PC-3 (cell line): ENCODE data around the gene ICOSLG. TPM values are rescaled to one million over a fixed set of nuclear protein-coding genes. Genes with fewer than 3 reads are reported as not detected.
"Not testable (repeated sequence)": the region's sequence is repeated elsewhere in the genome, so short reads cannot be mapped to it uniquely, and the experiment has no call there.

Experiments
- ATAC-seq: fragments of 200-7000 bp; cut with Tn5 transposase; 2 replicates; pipeline ENCODE4 v1.9.1; 2020; ENCODE audit warnings: mild to moderate bottlenecking, moderate library complexity
- BruUV-seq: library from RNA; stranded (reverse); fragments of 400-500 nt; replicated peaks from 2 replicates; lab custom pipeline; 2021; lab: Mats Ljungman, UMichigan
- CTCF ChIA-PET: fragments of 300-600 bp; sonication (Branson Sonifier 250); formaldehyde crosslinking; loops from one replicate; lab custom pipeline; 2022; ENCODE audit warnings: antibody characterized with exemption; lab: Charles Lee
- POLR2A ChIA-PET: fragments of 300-600 bp; sonication (Branson Sonifier 250); formaldehyde crosslinking; loops from one replicate; lab custom pipeline; 2022; ENCODE audit warnings: antibody characterized with exemption; ENCODE audit not compliant: unreplicated experiment; lab: Charles Lee
- DNase-seq: peaks from one replicate; pipeline ENCODE4 v3.0.0-alpha.2; 2015
- H2AFZ ChIP-seq: fragments of 300-600 bp; sonication (generic); 2 replicates; pipeline ENCODE4 v1.6.0; 2016; ENCODE audit warnings: antibody characterized with exemption, low read length
- H3F3A ChIP-seq: fragments of 300-600 bp; sonication (generic); one replicate; pipeline ENCODE4 v1.6.0; 2017; ENCODE audit warnings: antibody characterized with exemption, low read length, control low read depth, mild to moderate bottlenecking; ENCODE audit not compliant: unreplicated experiment
- H3K27ac ChIP-seq: fragments of 300-600 bp; sonication (generic); 2 replicates; pipeline ENCODE4 v1.5.1; 2016; ENCODE audit warnings: mild to moderate bottlenecking, low read length
- H3K27me3 ChIP-seq: fragments of 300-600 bp; sonication (generic); 2 replicates; pipeline ENCODE4 v1.6.1; 2016; ENCODE audit warnings: low read length, mixed read lengths
- H3K36me3 ChIP-seq: fragments of 300-600 bp; sonication (generic); 2 replicates; pipeline ENCODE4 v1.6.1; 2016; ENCODE audit warnings: low read depth, mixed run types, low read length, mixed read lengths
- H3K4me1 ChIP-seq: fragments of 300-600 bp; sonication (generic); 2 replicates; pipeline ENCODE4 v1.5.1; 2016; ENCODE audit warnings: low read length; ENCODE audit not compliant: insufficient read depth
- H3K4me2 ChIP-seq: fragments of 300-600 bp; sonication (generic); 2 replicates; pipeline ENCODE4 v1.6.0; 2016; ENCODE audit warnings: low read length
- H3K4me3 ChIP-seq: fragments of 300-600 bp; sonication (generic); 2 replicates; pipeline ENCODE4 v1.5.1; 2016; ENCODE audit warnings: mild to moderate bottlenecking, low read length, mixed read lengths
- H3K79me2 ChIP-seq: fragments of 300-600 bp; sonication (generic); 2 replicates; pipeline ENCODE4 v1.6.1; 2017; ENCODE audit warnings: low read length, mixed read lengths
- H3K9ac ChIP-seq: fragments of 300-600 bp; sonication (generic); 2 replicates; pipeline ENCODE4 v1.6.0; 2016; ENCODE audit warnings: mild to moderate bottlenecking, low read length
- H3K9me2 ChIP-seq: fragments of 300-600 bp; sonication (generic); replicated peaks from 2 replicates; pipeline ENCODE4 v1.6.1; 2016; ENCODE audit warnings: mixed run types, low read length, mixed read lengths
- H3K9me3 ChIP-seq: fragments of 300-600 bp; sonication (generic); 2 replicates; pipeline ENCODE4 v1.6.1; 2016; ENCODE audit warnings: low read length, mixed read lengths
- H4K20me1 ChIP-seq: fragments of 300-600 bp; sonication (generic); 2 replicates; pipeline ENCODE4 v1.6.1; 2016; ENCODE audit warnings: low read length, mixed read lengths
- intact Hi-C: fragments of 100-400 bp; cut with micrococcal nuclease; formaldehyde crosslinking; loops from 2 replicates; pipeline ENCODE4 v1.9.0; 2023
- total RNA-seq: library from RNA; depleted of rRNA; stranded (reverse); fragments of >200 nt; gene quantifications from 2 replicates; pipeline ENCODE4 v1.2.3, GENCODE V29; 2014

Gene ICOSLG
- total RNA-seq, 1 experiment from 2014 or later = 11.6 TPM

DNA sequence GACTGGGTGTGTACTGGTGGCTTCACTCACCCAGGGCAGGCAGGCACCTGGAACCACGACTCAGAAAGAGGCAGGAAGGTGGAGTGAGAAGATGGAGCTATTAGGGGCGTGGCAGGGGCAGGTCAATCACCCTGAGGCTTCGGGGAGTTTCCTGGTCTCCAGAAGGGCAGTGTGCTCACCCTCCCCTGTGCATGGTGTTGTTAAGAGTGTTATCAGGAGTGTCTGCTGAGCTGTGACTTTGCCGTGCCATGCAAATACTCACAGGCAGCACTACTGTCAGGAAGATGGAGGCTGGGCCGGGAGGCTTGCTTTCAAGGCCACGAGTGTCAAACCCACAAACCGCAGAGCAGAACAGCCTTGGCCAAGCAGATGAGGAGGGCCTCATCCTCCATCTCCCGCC lies 22.3 kb downstream of the ICOSLG start:
- H3K36me3 ChIP-seq, POLR2A ChIA-PET, H3K9me3 ChIP-seq, H3K4me1 ChIP-seq, H3K9ac ChIP-seq, intact Hi-C loops, BruUV-seq, H2AFZ ChIP-seq, H3K4me3 ChIP-seq, H3K4me2 ChIP-seq, H3K27me3 ChIP-seq, H3K79me2 ChIP-seq, H3K9me2 ChIP-seq, H4K20me1 ChIP-seq, H3K27ac ChIP-seq, CTCF ChIA-PET, DNase-seq, H3F3A ChIP-seq: not testable (repeated sequence)
- peak; percentile 49 for ATAC-seq

DNA sequence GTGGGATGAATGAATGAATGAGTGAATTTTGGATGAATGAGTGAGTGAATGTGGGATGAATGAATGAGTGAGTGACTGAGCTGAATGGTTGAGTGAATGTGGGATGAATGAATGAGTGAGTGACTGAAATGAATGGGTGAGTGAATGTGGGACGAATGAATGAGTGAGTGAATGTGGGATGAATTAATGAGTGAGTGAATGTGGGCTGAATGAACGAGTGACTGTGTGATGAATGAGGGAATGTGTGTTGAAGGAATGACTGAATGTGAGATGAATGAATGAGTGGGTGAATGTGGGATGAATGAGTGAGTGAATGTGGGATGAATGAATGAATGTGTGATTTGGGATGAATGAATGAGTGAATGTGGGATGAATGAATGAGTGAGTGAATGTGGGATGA lies 28.8 kb downstream of the ICOSLG start:
- H3K9me2 ChIP-seq, H3K27me3 ChIP-seq, intact Hi-C loops, H3K4me3 ChIP-seq, H3K27ac ChIP-seq, H3K9me3 ChIP-seq, ATAC-seq, H4K20me1 ChIP-seq, H3K4me2 ChIP-seq, BruUV-seq, DNase-seq, H3F3A ChIP-seq, CTCF ChIA-PET, H3K4me1 ChIP-seq, H3K9ac ChIP-seq, H3K79me2 ChIP-seq, POLR2A ChIA-PET, H3K36me3 ChIP-seq, H2AFZ ChIP-seq: not testable (repeated sequence)

DNA sequence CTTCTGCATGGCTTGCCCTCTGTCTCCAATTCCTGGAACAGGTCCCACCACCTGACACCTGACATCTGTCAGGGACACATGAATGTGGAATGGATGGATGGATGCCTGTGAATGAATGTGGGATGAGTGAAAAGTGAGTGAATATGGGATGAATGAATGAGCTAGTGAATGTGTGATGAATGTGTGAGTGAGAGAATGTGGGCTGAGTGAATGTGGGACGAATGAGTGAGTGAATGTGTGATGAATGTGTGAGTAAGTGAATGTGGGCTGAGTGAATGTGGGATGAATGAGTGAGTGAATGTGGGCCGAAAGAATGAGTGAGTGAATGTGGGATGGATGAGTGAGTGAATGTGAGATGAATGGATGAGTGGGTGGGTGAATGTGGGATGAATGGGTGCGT lies 29.2 kb downstream of the ICOSLG start:
- H3K9me3 ChIP-seq, CTCF ChIA-PET, H3K27me3 ChIP-seq, ATAC-seq, H3K79me2 ChIP-seq, H3K36me3 ChIP-seq, H3K9ac ChIP-seq, H3K4me2 ChIP-seq, BruUV-seq, POLR2A ChIA-PET, H3K4me3 ChIP-seq, DNase-seq, intact Hi-C loops, H3K4me1 ChIP-seq, H2AFZ ChIP-seq, H4K20me1 ChIP-seq, H3F3A ChIP-seq, H3K27ac ChIP-seq, H3K9me2 ChIP-seq: not testable (repeated sequence)

DNA sequence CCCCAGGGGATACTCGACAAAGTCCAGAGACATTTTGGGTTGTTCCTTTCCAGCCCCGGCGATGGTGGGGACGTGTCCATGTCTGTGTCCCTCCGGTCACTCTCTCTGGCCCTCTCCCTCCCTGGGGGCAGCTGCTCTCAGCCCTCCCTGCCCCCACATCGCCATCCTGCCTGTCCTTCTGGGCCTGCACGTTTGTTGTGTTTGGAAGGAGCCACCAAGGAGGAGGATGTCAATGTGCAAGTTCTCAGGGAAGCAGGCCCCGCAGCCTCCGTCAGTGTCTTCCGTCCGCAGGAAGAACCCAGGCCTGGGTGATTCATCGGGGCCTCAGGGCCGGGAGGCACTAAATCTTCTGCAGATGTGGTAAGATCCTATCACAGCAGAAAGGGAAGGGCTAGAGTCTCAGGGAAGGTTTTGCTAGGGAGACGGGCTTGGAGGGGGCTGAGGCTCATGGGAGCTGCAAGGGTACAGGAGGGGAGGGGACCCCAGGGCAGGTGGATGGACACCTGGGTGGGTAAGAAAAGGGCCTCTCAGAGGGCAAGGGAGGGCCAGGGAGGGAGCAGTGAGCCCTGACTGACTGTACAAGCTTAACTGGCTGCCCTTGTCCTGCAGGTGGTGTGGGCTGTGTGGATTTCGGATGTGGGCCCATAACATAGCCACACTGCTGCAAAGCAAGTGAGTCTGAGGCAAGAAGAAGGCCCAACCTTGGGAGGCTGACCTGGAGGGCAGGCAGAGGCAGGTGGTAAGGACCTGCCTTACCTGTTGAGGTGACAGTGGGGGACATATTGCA lies 32.7 kb downstream of the ICOSLG start:
- H3K79me2 ChIP-seq, POLR2A ChIA-PET, H3K4me3 ChIP-seq, H3F3A ChIP-seq, H3K27me3 ChIP-seq, BruUV-seq, H3K9me3 ChIP-seq, H3K4me2 ChIP-seq, H3K4me1 ChIP-seq, H3K9me2 ChIP-seq, H3K9ac ChIP-seq, H3K36me3 ChIP-seq, CTCF ChIA-PET, H2AFZ ChIP-seq, intact Hi-C loops, H4K20me1 ChIP-seq: not testable (repeated sequence)
- peak; percentile 1 for DNase-seq
- peak; percentile 88 for ATAC-seq
- H3K27ac ChIP-seq = peak overlapping the region; percentile 75

DNA sequence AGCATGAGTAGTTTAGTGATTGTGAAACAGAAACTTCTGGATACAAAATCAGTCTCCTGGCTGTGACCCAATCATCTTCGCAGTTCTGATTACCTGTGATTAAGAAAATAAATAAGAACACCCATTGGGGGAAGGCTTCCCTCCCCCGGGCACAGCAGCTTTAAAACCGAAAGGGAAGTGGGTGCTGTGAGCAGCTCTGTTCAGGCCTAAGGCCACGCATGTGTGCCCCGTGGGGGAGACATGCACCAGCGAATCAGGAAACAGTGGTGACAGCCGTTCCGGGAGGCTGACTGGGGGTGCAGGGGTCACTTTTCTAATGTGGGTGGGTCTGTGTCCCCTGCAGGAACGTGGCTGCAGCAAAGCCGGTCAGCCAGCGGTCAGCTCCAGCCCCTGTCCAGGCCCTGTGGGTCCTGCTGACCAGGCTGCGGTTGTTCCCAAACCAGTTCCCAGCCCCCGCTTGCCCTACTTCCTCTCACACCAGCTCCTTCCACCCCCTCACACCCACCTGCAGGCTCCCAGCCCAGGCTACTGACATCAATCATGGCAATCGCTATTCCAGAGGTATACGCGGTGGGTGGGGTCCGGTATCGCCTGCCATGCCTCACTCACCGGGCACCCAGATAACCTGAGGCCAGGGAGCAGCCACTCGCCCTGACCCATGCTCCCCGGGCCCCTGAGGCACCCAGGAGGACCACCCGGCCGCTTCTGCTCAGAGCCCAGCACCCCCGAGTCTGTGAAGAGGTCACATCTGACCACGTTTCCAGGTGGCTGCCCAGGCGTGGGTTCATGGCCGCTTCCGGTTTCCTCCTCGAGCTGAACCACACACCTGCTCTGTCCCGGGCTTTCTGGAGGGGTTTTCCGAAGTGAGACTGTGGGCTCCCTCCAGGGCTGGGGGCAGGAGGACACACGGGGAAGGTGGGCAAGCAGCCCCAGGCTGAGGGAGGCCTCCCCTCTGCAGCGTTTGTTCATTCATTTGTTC lies 33.8 kb downstream of the ICOSLG start:
- H2AFZ ChIP-seq, H3F3A ChIP-seq, H3K27ac ChIP-seq, H3K27me3 ChIP-seq, H3K9ac ChIP-seq, H3K9me3 ChIP-seq, POLR2A ChIA-PET, intact Hi-C loops, CTCF ChIA-PET, H3K4me3 ChIP-seq, H3K9me2 ChIP-seq, H4K20me1 ChIP-seq, H3K4me1 ChIP-seq, BruUV-seq, DNase-seq, H3K36me3 ChIP-seq, H3K79me2 ChIP-seq, H3K4me2 ChIP-seq: not testable (repeated sequence)
- ATAC-seq = peak; percentile 39

DNA sequence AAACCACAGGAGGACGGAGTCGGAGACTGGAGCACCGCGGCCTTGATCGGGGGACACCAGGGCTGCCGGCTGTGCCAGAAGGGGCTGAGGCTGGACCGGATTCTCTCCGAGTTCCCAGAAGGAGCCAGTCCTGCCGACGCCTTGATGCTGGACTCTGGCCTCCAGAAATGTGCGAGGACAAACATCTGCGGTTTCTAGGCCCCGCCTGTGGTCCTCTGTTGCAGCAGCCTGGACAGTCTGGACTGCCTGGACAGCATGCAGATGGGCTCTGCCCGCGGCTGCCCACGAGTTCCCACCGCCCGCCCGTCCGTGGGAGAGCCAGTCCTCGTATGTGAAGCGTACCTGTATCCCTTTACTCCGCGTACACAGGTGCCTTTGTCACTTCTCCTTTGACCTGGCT lies 34.6 kb downstream of the ICOSLG start:
- H3K9me3 ChIP-seq, H3K4me2 ChIP-seq, POLR2A ChIA-PET: not testable (repeated sequence)

More for the DNA sequence above, 34.6 kb downstream of the ICOSLG start:
- H3K27ac ChIP-seq, DNase-seq, CTCF ChIA-PET, H3K79me2 ChIP-seq, BruUV-seq, H3K36me3 ChIP-seq, H3K9me2 ChIP-seq, intact Hi-C loops, H2AFZ ChIP-seq, H3F3A ChIP-seq, H4K20me1 ChIP-seq, H3K9ac ChIP-seq, H3K4me1 ChIP-seq, H3K4me3 ChIP-seq, H3K27me3 ChIP-seq: not testable (repeated sequence)
- peak; percentile 42 for ATAC-seq
